CD14-positive monocyte (primary cell): Measurements from ENCODE around the gene LRRFIP1. TPM values are rescaled to one million over a fixed set of nuclear protein-coding genes. Genes with fewer than 3 reads are reported as not detected.

ENCODE experiments used
- DNase-seq, 3 donors: peaks; one replicate each; pipeline ENCODE4 v3.0.0-alpha.2; 2011 to 2022
- H2AFZ ChIP-seq: 2 replicates; pipeline ENCODE4 v1.6.0; 2012; ENCODE audit warnings: mild to moderate bottlenecking, low read depth, low read length, inconsistent platforms; ENCODE audit not compliant: insufficient read depth, poor library complexity, severe bottlenecking
- H3K27ac ChIP-seq, 2 donors: 1 replicate in 1 of 2; 2 replicates in 1 of 2; pipeline ENCODE4 v1.5.1; 2012 to 2013; ENCODE audit warnings: low read length in 2 of 2, control low read depth in 1 of 2, inconsistent platforms in 1 of 2, low read depth in 1 of 2, mild to moderate bottlenecking in 1 of 2
- H3K27me3 ChIP-seq, 2 donors: one replicate each; pipeline versions ENCODE4 v1.6.0 to v1.6.1; 2011 to 2013; ENCODE audit warnings: low read length in 2 of 2; ENCODE audit not compliant: control insufficient read depth in 2 of 2, insufficient read depth in 2 of 2
- H3K36me3 ChIP-seq, 2 donors: replicated peaks in 1 of 2; 1 replicate in 1 of 2; 2 replicates in 1 of 2; pipeline versions ENCODE4 v1.5.1 to v1.6.1; 2012 to 2013; ENCODE audit warnings: low read length in 2 of 2, control low read depth in 1 of 2, inconsistent platforms in 1 of 2, mild to moderate bottlenecking in 1 of 2; ENCODE audit not compliant: insufficient read depth in 2 of 2, control insufficient read depth in 1 of 2
- H3K4me1 ChIP-seq, 2 donors: 1 replicate in 1 of 2; 2 replicates in 1 of 2; pipeline versions ENCODE4 v1.5.1 to v1.6.1; 2012 to 2013; ENCODE audit warnings: low read length in 2 of 2, control low read depth in 1 of 2, inconsistent platforms in 1 of 2, mild to moderate bottlenecking in 1 of 2, moderate library complexity in 1 of 2; ENCODE audit not compliant: insufficient read depth in 2 of 2, control insufficient read depth in 1 of 2
- H3K4me2 ChIP-seq: replicated peaks from 2 replicates; pipeline ENCODE3; 2012; ENCODE audit warnings: low read length, moderate library complexity, mild to moderate bottlenecking; ENCODE audit not compliant: poor library complexity, severe bottlenecking; ENCODE audit errors: extremely low read depth
- H3K4me3 ChIP-seq, 3 experiments: fragments of 200-600 bp in 1 of 3; sonication (generic) in 1 of 3; replicated peaks in 1 of 3; 1 replicate in 2 of 3; 2 replicates in 1 of 3; pipeline ENCODE4 v1.5.1; 2011 to 2013; ENCODE audit warnings: low read length in 3 of 3, mild to moderate bottlenecking in 3 of 3, control low read depth in 2 of 3, low read depth in 2 of 3, inconsistent platforms in 1 of 3, moderate library complexity in 1 of 3
- H3K79me2 ChIP-seq: 2 replicates; pipeline ENCODE4 v1.6.0; 2012; ENCODE audit warnings: mild to moderate bottlenecking, control low read depth, inconsistent platforms, low read length, moderate library complexity; ENCODE audit not compliant: insufficient read depth
- H3K9ac ChIP-seq: 2 replicates; pipeline ENCODE4 v1.6.0; 2017; ENCODE audit warnings: low read length, mild to moderate bottlenecking; ENCODE audit not compliant: insufficient read depth, poor library complexity, severe bottlenecking
- H3K9me3 ChIP-seq, 2 donors: replicated peaks in 1 of 2; 1 replicate in 1 of 2; 2 replicates in 1 of 2; pipeline versions ENCODE4 v1.5.1 to v1.6.1; 2012 to 2013; ENCODE audit warnings: low read length in 2 of 2, control low read depth in 1 of 2; ENCODE audit not compliant: control insufficient read depth in 1 of 2, insufficient read depth in 1 of 2
- H4K20me1 ChIP-seq: 2 replicates; pipeline ENCODE4 v1.6.0; 2012; ENCODE audit warnings: mild to moderate bottlenecking, low read length, control low read depth, moderate library complexity; ENCODE audit not compliant: insufficient read depth
- H3K27ac Mint-ChIP-seq, 7 donors: one replicate each; pipeline ENCODE4 v1.8.0; 2020; ENCODE audit warnings: mild to moderate bottlenecking in 7 of 7, mixed read lengths in 7 of 7, moderate library complexity in 6 of 7, inconsistent platforms in 2 of 7
- H3K27me3 Mint-ChIP-seq, 3 donors: one replicate each; pipeline ENCODE4 v1.8.0; 2021 to 2022; ENCODE audit warnings: low read depth in 3 of 3, mild to moderate bottlenecking in 3 of 3, mixed read lengths in 3 of 3, moderate library complexity in 3 of 3, inconsistent platforms in 1 of 3
- H3K36me3 Mint-ChIP-seq, 2 donors: one replicate each; pipeline ENCODE4 v1.8.0; 2020; ENCODE audit warnings: mixed read lengths in 2 of 2, inconsistent platforms in 1 of 2, mild to moderate bottlenecking in 1 of 2
- H3K4me1 Mint-ChIP-seq: one replicate; pipeline ENCODE4 v1.8.0; 2020; ENCODE audit warnings: mild to moderate bottlenecking, mixed read lengths
- H3K4me3 Mint-ChIP-seq, 2 donors: one replicate each; pipeline ENCODE4 v1.8.0; 2020; ENCODE audit warnings: mild to moderate bottlenecking in 2 of 2, mixed read lengths in 2 of 2, moderate library complexity in 1 of 2
- H3K9me3 Mint-ChIP-seq, 7 donors: one replicate each; pipeline ENCODE4 v1.8.0; 2020 to 2022; ENCODE audit warnings: mixed read lengths in 7 of 7, mild to moderate bottlenecking in 6 of 7, moderate library complexity in 6 of 7, inconsistent platforms in 2 of 7
- WGBS: methylation state at CpG from one replicate; pipeline ENCODE4 v1.1.5; 2013; ENCODE audit warnings: missing lambda C conversion rate; ENCODE audit not compliant: insufficient coverage; 5-methylcytosine and 5-hydroxymethylcytosine counted together
- intact Hi-C, 2 donors: fragments of 100-400 bp; cut with micrococcal nuclease; formaldehyde crosslinking; loops; one replicate each; pipeline versions ENCODE4 v1.15.0 to v1.15.1; 2023
- polyA plus RNA-seq, 3 donors: library from polyadenylated mRNA; depleted of rRNA in 1 of 3; unstranded in 2 of 3; stranded (reverse) in 1 of 3; fragments of 300-500 nt in 2 of 3; fragments of >200 nt in 1 of 3; fragmentation: Illumina TruSeq in 2 of 3; gene quantifications; 1 replicate in 2 of 3; 2 replicates in 1 of 3; pipeline ENCODE4 v1.2.3, GENCODE V29; 2012 to 2021
- TF ChIP-seq, protein P1 (sequence below): fragments of 200-600 bp; IDR thresholded peaks from one replicate; pipeline ENCODE4 v1.8.0; 2022; ENCODE audit warnings: antibody characterized with exemption, mild to moderate bottlenecking

Gene LRRFIP1
- polyA plus RNA-seq, 3 donors, result 67.3 to 148 (median 98.3) TPM

DNA sequence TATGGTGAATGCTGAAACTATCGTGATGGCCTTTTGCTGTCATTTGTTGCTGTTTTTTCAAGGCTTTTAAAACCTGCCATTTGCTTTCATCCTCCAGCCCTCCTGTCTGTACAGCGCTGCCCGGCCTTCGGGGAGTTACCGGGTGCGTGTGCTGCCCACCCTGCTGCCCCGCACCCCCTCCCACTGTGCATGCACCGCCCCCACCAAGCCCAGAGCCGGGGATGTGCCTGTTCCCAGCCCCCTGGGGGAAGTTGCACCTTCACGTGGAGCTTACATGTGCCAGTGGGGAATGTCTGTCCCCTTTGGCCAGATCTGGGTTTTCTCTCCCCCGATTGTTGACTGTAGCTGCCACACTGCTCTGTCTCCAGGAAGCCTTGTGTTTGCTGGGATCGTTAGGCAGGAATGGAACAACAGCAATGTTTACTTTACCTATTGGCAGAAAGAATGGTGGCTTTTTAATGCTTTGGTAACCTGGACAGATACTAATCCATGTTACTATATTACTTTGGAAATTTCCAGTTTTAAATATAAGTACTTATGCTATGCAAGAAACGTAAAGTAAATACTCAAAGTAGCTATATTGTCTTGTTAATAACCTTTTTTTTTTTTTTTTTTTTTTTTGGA, 106.4 kb downstream of the LRRFIP1 start:
- H3K4me3 Mint-ChIP-seq, result no peak overlapping the region
- 71% methylated on average over 6 of the region's 13 CpGs for WGBS
- H3K27me3 ChIP-seq, result no peaks in the 10 kb centered on the region
- TF ChIP-seq, protein P1, sequence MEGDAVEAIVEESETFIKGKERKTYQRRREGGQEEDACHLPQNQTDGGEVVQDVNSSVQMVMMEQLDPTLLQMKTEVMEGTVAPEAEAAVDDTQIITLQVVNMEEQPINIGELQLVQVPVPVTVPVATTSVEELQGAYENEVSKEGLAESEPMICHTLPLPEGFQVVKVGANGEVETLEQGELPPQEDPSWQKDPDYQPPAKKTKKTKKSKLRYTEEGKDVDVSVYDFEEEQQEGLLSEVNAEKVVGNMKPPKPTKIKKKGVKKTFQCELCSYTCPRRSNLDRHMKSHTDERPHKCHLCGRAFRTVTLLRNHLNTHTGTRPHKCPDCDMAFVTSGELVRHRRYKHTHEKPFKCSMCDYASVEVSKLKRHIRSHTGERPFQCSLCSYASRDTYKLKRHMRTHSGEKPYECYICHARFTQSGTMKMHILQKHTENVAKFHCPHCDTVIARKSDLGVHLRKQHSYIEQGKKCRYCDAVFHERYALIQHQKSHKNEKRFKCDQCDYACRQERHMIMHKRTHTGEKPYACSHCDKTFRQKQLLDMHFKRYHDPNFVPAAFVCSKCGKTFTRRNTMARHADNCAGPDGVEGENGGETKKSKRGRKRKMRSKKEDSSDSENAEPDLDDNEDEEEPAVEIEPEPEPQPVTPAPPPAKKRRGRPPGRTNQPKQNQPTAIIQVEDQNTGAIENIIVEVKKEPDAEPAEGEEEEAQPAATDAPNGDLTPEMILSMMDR, result no peak
- H3K27ac Mint-ChIP-seq, result peak overlapping the region in 5 of 7 donors; percentile 1 to 85 (median 66)
- H3K36me3 ChIP-seq, result peaks cover 33 to 79% of the 10 kb centered on the region in 2 donors
- no peaks in the 10 kb centered on the region for H3K9me3 ChIP-seq
- H3K4me1 ChIP-seq, result peaks cover 0 to 20% of the 10 kb centered on the region in 2 donors
- peaks cover 79 to 82% of the 10 kb centered on the region in 2 donors for H3K36me3 Mint-ChIP-seq
- peaks cover 100% of the 10 kb centered on the region for H4K20me1 ChIP-seq
- no peaks in the 10 kb centered on the region for H3K9me3 Mint-ChIP-seq
- intact Hi-C loops, result no loop called here
- peaks cover 100% of the 10 kb centered on the region for H3K79me2 ChIP-seq
- DNase-seq, result no peak
- H3K27me3 Mint-ChIP-seq, result peaks cover 0 to 1% (median 0%) of the 10 kb centered on the region in 3 donors
- no peak overlapping the region for H3K4me2 ChIP-seq
- H3K4me1 Mint-ChIP-seq, result peaks cover 56% of the 10 kb centered on the region
- H3K9ac ChIP-seq, result no peak overlapping the region
- peak overlapping the region in 1 of 2 donors; percentile 16 for H3K27ac ChIP-seq
- no peak overlapping the region for H2AFZ ChIP-seq
- H3K4me3 ChIP-seq, result no peak overlapping the region

DNA sequence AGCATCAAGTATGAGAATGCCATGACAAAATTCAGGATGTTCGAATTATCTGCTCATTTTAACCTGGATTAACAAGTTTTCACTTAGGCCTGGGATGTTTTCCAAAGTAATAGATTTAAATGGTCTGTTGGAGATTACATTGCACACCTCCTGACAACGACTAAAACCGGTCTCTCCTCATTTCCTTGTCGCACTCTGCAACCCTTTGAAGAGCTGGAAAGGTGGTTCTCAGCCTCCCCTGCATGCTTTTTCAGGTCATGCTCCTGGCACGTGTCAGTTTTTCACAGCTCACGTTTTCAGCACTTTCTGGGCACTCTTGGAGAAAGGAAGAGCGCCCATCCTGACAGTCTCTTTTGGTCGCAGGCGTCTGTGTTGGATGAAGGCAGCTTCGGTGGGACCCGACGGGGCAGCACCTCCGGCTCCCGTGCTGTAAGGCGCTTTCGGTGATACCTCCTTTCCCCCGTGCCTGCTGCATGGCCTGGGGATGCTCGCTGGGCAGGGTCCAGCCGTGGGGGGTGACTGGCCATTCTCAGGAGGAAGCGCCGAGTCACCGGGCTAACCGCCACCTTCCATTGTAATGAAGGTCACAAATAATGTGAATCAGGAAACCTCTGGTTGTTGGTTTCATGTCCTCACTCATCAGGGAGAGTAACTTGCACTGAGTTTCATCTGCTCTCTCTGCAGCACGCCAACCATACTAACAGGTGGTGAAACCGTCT, 107.7 kb downstream of the LRRFIP1 start:
- peak overlapping the region in 1 of 2 donors; percentile 23 for H3K27ac ChIP-seq
- Mint-ChIP-seq H3K36me3 (peaks cover 79 to 82% of the 10 kb centered on the region in 2 donors), H3K9me3 (no peaks in the 10 kb centered on the region), H3K4me3 (no peak overlapping the region), H3K27me3 (no peaks in the 10 kb centered on the region), H3K4me1 (peaks cover 57% of the 10 kb centered on the region), H3K27ac (peak overlapping the region; percentile 31 to 79 (median 58))
- peaks cover 0 to 20% of the 10 kb centered on the region in 2 donors for H3K4me1 ChIP-seq
- H3K9ac ChIP-seq, result no peak overlapping the region
- H3K9me3 ChIP-seq, result no peaks in the 10 kb centered on the region
- no peak overlapping the region for H2AFZ ChIP-seq
- H3K36me3 ChIP-seq, result peaks cover 34 to 79% of the 10 kb centered on the region in 2 donors
- DNase-seq, result no peak
- no peak overlapping the region for H3K4me3 ChIP-seq
- peaks cover 100% of the 10 kb centered on the region for H3K79me2 ChIP-seq
- no peak overlapping the region for H3K4me2 ChIP-seq
- 79% methylated on average over 13 of the region's 25 CpGs for WGBS
- no peaks in the 10 kb centered on the region for H3K27me3 ChIP-seq
- peaks cover 100% of the 10 kb centered on the region for H4K20me1 ChIP-seq
- intact Hi-C loops, result no loop called here
- TF ChIP-seq, protein P1, result no peak
